ENCODE measurements around the gene IQSEC1.
A peak's percentile ranks its signal among the peaks of the same experiment; 100 is the strongest.

IQSEC1 gene

GRCh38 chr3:13075986-13076654 is 2.9 kb upstream of the IQSEC1 start:
- no peak overlapping the region for H3K4me3 ChIP-seq (ENCODE audit: control insufficient read depth, low read depth, low read length)
- TF ChIP-seq CTCF (conservative IDR thresholded peaks at IDR 0.05; ENCODE audit: control insufficient read depth, insufficient read depth, low read depth, low read length): no peak
- DNase-seq (ENCODE audit: low read depth): no peak

- DNase-seq (ENCODE audit: low read depth): no peak
- no peak for TF ChIP-seq CTCF (conservative IDR thresholded peaks at IDR 0.05; ENCODE audit: control insufficient read depth, insufficient read depth, low read depth, low read length)
- H3K4me3 ChIP-seq (ENCODE audit: control insufficient read depth, low read depth, low read length): no peak overlapping the region
Observed at GRCh38 chr3:13075318-13075717, 2.1 kb upstream of the IQSEC1 start.

GRCh38 chr3:13074006-13074375 is 762 bp upstream of the IQSEC1 start:
- TF ChIP-seq CTCF (conservative IDR thresholded peaks at IDR 0.05; ENCODE audit: control insufficient read depth, insufficient read depth, low read depth, low read length): no peak
- peak; percentile 5 for DNase-seq (ENCODE audit: low read depth)
- no peak overlapping the region for H3K4me3 ChIP-seq (ENCODE audit: control insufficient read depth, low read depth, low read length)

DNA sequence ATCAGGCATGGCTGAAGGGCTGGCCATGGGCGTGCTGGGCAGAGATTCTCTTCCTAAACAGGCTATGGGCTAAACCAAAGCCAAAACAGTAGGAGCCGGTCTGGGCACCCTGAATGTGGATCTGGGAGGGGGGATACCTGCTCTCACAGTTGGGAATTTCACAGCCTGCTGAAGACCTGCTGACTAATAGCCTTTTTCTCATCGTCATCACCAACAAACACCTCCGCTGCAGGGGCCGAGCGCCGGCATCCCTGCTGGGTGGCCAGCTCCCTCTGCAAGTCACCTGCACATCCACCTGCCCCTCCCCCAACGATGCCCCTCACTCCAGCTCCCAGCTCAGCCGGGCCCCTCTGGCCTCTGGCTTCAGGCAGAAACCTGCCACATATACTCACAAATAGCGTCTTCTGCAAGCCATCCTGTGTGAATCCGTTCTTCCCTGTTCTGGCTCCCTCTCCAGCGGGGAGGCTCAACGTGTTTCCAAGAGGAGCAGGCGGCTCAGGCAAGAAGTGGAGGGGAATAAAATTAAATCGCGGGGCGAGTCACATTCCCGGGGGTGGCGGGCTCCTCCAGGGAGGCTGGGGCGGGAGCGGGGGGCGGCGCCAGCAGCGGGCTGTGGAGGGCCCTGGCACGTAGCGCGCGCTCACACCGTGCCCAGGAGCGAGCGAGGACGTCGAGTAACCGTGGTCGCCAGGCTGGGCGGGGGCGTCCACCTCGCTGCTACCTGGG is 466 bp downstream of the IQSEC1 start:
- no peak for DNase-seq (ENCODE audit: low read depth)
- no peak overlapping the region for H3K4me3 ChIP-seq (ENCODE audit: control insufficient read depth, low read depth, low read length)
- TF ChIP-seq CTCF (conservative IDR thresholded peaks at IDR 0.05; ENCODE audit: control insufficient read depth, insufficient read depth, low read depth, low read length): no peak

DNA sequence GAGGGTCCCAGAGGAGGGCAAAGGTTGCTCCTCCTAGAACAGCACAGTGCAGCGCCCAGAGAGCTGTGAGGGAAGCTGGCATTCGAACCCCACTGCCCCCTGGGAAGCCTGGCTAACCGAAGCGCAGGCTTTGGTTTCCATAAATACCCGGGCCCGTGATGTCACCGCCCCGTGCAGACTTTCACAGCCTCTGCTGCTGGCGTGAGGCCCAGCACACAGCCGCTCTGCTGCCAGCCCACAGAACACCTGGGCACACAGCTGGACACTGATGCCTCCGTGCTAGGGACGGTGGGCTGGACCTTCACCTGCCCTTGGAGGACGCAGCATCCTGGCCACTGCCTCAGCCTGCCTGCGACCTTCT is 1.0 kb downstream of the IQSEC1 start:
- no peak for DNase-seq (ENCODE audit: low read depth)
- no peak for TF ChIP-seq CTCF (conservative IDR thresholded peaks at IDR 0.05; ENCODE audit: control insufficient read depth, insufficient read depth, low read depth, low read length)
- no peak overlapping the region for H3K4me3 ChIP-seq (ENCODE audit: control insufficient read depth, low read depth, low read length)

DNA sequence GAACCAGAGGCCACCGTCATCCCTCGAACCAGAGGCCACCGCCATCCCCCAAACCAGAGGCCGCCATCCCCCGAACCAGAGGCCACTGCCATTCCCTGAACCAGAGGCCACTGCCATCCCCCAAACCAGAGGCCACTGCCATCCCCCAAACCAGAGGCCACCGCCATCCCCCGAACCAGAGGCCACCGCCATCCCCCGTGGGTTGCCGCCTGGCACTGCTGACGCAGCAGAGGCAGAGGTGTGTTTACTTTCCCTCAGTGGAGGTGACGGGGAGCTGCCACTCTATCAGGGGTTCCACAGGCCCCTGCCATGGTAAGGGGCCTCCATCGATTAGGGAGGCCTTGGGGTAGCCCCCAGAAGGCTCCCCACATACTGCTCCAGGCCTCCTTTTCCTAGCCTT is 1.5 kb downstream of the IQSEC1 start:
- no peak for TF ChIP-seq CTCF (conservative IDR thresholded peaks at IDR 0.05; ENCODE audit: control insufficient read depth, insufficient read depth, low read depth, low read length)
- H3K4me3 ChIP-seq (ENCODE audit: control insufficient read depth, low read depth, low read length): no peak overlapping the region
- DNase-seq (ENCODE audit: low read depth): no peak

Data from fibroblast of mammary gland (primary cell).